GM21825 (cell line): ENCODE measurements around the gene KCNAB1.

Experiments used
- ATAC-seq: cut with Tn5 transposase; IDR thresholded peaks from one replicate; pipeline ENCODE4 v1.9.1; 2021; ENCODE audit warnings: mild to moderate bottlenecking, moderate library complexity; ENCODE audit not compliant: unreplicated experiment

The KCNAB1 gene

GRCh38 chr3:156433910-156434309, 313.5 kb downstream of the KCNAB1 start:
- ATAC-seq, result no peak

- ATAC-seq, result no peak
Measured at GRCh38 chr3:156434921-156435320, 314.5 kb downstream of the KCNAB1 start.

- ATAC-seq, result no peak
Measured at GRCh38 chr3:156443079-156443478, 322.7 kb downstream of the KCNAB1 start.

GRCh38 chr3:156445117-156446090, 325.0 kb downstream of the KCNAB1 start:
- ATAC-seq, result no peak

- ATAC-seq, result peak; percentile 57
Measured at GRCh38 chr3:156448300-156448699, 327.9 kb downstream of the KCNAB1 start.

GRCh38 chr3:156449710-156450574, 329.6 kb downstream of the KCNAB1 start:
- peak; percentile 53 for ATAC-seq

GRCh38 chr3:156455839-156456238, 335.5 kb downstream of the KCNAB1 start:
- no peak for ATAC-seq

- ATAC-seq, result no peak
Measured at GRCh38 chr3:156456771-156457224, 336.4 kb downstream of the KCNAB1 start.

- ATAC-seq, result no peak
Measured at GRCh38 chr3:156459434-156459833, 339.1 kb downstream of the KCNAB1 start.

GRCh38 chr3:156460206-156460611, 339.8 kb downstream of the KCNAB1 start:
- peak; percentile 73 for ATAC-seq

- no peak for ATAC-seq
Measured at GRCh38 chr3:156461889-156462288, 341.5 kb downstream of the KCNAB1 start.

GRCh38 chr3:156463123-156463522, 342.7 kb downstream of the KCNAB1 start:
- ATAC-seq, result no peak

GRCh38 chr3:156465194-156465593, 344.8 kb downstream of the KCNAB1 start:
- no peak for ATAC-seq

GRCh38 chr3:156469456-156469855, 349.1 kb downstream of the KCNAB1 start:
- no peak for ATAC-seq

GRCh38 chr3:156471431-156471830, 351.1 kb downstream of the KCNAB1 start:
- ATAC-seq, result no peak

GRCh38 chr3:156472150-156472549, 351.8 kb downstream of the KCNAB1 start:
- ATAC-seq, result no peak

GRCh38 chr3:156472684-156473083, 352.3 kb downstream of the KCNAB1 start:
- ATAC-seq, result no peak

- ATAC-seq, result no peak
Measured at GRCh38 chr3:156473341-156473740, 353.0 kb downstream of the KCNAB1 start.

GRCh38 chr3:156474560-156475389, 354.4 kb downstream of the KCNAB1 start:
- ATAC-seq, result no peak

- ATAC-seq, result no peak
Measured at GRCh38 chr3:156477323-156477722, 356.9 kb downstream of the KCNAB1 start.

- no peak for ATAC-seq
Measured at GRCh38 chr3:156478891-156479290, 358.5 kb downstream of the KCNAB1 start.
